Measurements from ENCODE around the gene SLC2A8. TPM values are rescaled to one million over a fixed set of nuclear protein-coding genes. Genes with fewer than 3 reads are reported as not detected.

The SLC2A8 gene
- total RNA-seq, 1 experiment from 2014 or later: 55.7 TPM

Other genes with a start within 250 kb of the SLC2A8 start
- 11.5 TPM for gene GARNL3, start 132.4 kb upstream of the SLC2A8 start, total RNA-seq (2021; ENCODE audit: unreplicated experiment)
- gene ZNF79, start 27.2 kb downstream of the SLC2A8 start, total RNA-seq (2021; ENCODE audit: unreplicated experiment): 5.4 TPM
- gene RPL12, start 54.2 kb downstream of the SLC2A8 start, total RNA-seq (2021; ENCODE audit: unreplicated experiment): 951 TPM
- gene LRSAM1, start 54.3 kb downstream of the SLC2A8 start, total RNA-seq (2021; ENCODE audit: unreplicated experiment): 15.4 TPM
- gene STXBP1, start 215.1 kb downstream of the SLC2A8 start, total RNA-seq (2021; ENCODE audit: unreplicated experiment): 67.5 TPM

Measured in Panc1 (cell line).